ENCODE data around the gene CLDND1. TPM values are rescaled to one million over a fixed set of nuclear protein-coding genes. Genes with fewer than 3 reads are reported as not detected.

CLDND1 gene
- total and polyA plus RNA-seq, 5 experiments from 2014 or later, result 41.9 to 176 (median 78.4) TPM

- peak overlapping the region in 2 of 10 donors; percentile 1 to 7 for H3K27ac Mint-ChIP-seq
- peaks cover 2 to 17% (median 15%) of the 10 kb centered on the region in 3 donors for H3K36me3 Mint-ChIP-seq
- H3K4me3 Mint-ChIP-seq, result no peak overlapping the region
- POLR2A ChIA-PET, result no interaction called here
- H3K4me1 Mint-ChIP-seq, result peaks cover 0 to 6% (median 3%) of the 10 kb centered on the region in 4 donors
- H3K27me3 Mint-ChIP-seq, result peaks cover 0 to 1% (median 0%) of the 10 kb centered on the region in 5 donors
- DNase-seq (no peak), ATAC-seq (no peak)
- no peaks in the 10 kb centered on the region for H3K9me3 Mint-ChIP-seq
Measured at GRCh38 chr3:98501863-98502576, 20.7 kb downstream of the CLDND1 start.

- DNase-seq (no peak), ATAC-seq (no peak)
- POLR2A ChIA-PET, result no interaction called here
- H3K4me3 Mint-ChIP-seq, result no peak overlapping the region
- H3K27me3 Mint-ChIP-seq, result peaks cover 0 to 2% (median 0%) of the 10 kb centered on the region in 5 donors
- peak overlapping the region in 1 of 10 donors; percentile 22 for H3K27ac Mint-ChIP-seq
- no peaks in the 10 kb centered on the region for H3K9me3 Mint-ChIP-seq
- peaks cover 0 to 15% (median 13%) of the 10 kb centered on the region in 3 donors for H3K36me3 Mint-ChIP-seq
- peaks cover 0 to 6% (median 3%) of the 10 kb centered on the region in 4 donors for H3K4me1 Mint-ChIP-seq
Measured at GRCh38 chr3:98501270-98501669, 21.4 kb downstream of the CLDND1 start.

DNA sequence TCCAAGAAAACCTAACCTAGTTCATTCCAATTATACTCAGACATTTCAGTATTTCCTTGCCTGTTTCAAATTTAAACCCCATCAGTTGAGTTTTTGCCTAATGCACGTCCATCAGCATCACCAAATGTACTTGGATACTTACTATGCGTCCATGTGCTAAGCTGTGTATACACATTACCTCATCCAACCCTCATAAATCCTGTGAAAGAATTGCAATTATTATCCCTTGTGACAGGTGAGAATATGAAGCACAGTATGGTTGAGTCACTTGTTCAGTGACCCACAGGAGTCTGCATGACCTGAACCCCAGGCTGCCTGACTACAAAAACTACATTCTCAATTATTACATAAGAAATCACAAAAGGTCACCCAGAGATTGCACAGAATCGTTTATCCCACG lies 22.7 kb downstream of the CLDND1 start:
- POLR2A ChIA-PET, result no interaction called here
- H3K4me3 Mint-ChIP-seq, result no peak overlapping the region
- H3K9me3 Mint-ChIP-seq, result no peaks in the 10 kb centered on the region
- peaks cover 0 to 6% (median 3%) of the 10 kb centered on the region in 4 donors for H3K4me1 Mint-ChIP-seq
- DNase-seq (no peak), ATAC-seq (no peak)
- H3K27ac Mint-ChIP-seq, result peak overlapping the region in 1 of 10 donors; percentile 21
- H3K36me3 Mint-ChIP-seq, result peaks cover 0 to 11% (median 8%) of the 10 kb centered on the region in 3 donors
- H3K27me3 Mint-ChIP-seq, result peaks cover 0 to 2% (median 0%) of the 10 kb centered on the region in 5 donors

DNA sequence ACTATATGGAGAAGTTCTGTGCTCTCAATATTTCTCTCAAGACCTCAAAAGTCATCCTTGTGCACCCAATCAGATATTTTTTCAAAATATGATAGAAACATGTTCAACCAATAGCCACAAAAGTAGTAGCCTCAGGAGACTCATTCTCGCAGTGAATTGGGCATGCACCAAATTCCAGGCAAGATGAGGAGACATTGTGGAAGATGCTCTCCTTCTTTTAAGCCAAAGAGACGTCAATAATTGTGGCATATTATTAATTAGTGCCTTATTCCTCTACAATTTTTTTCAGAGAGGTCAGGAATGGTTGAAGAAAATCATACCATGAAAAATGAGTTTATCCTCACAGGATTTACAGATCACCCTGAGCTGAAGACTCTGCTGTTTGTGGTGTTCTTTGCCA lies 25.3 kb downstream of the CLDND1 start, which contains the start of gene OR5K2:
Gene OR5K2 (plus strand): TSS at position 301 of the 400 bp plus-strand sequence. CDS start 0 bp downstream, at position 301.
- H3K36me3 Mint-ChIP-seq, result peaks cover 0 to 2% (median 0%) of the 10 kb centered on the region in 3 donors
- H3K4me1 Mint-ChIP-seq, result peaks cover 0 to 3% (median 0%) of the 10 kb centered on the region in 4 donors
- H3K27me3 Mint-ChIP-seq, result peaks cover 0 to 3% (median 0%) of the 10 kb centered on the region in 5 donors
- peak within 1 kb of the TSS in 1 of 10 donors; percentile 58 for H3K27ac Mint-ChIP-seq
- no peak within 1 kb of the TSS for H3K4me3 Mint-ChIP-seq
- ATAC-seq (no peak), DNase-seq (no peak)
- POLR2A ChIA-PET, result no interaction called here
- no peaks in the 10 kb centered on the region for H3K9me3 Mint-ChIP-seq

- H3K4me3 Mint-ChIP-seq, result no peak overlapping the region
- H3K36me3 Mint-ChIP-seq, result peaks cover 6 to 68% (median 21%) of the 10 kb centered on the region in 3 donors
- DNase-seq (no peak), ATAC-seq (no peak)
- H3K27me3 Mint-ChIP-seq, result peaks cover 12 to 28% (median 18%) of the 10 kb centered on the region in 5 donors
- peaks cover 11 to 68% (median 56%) of the 10 kb centered on the region in 9 donors for H3K9me3 Mint-ChIP-seq
- no peaks in the 10 kb centered on the region for H3K4me1 Mint-ChIP-seq
- no peak overlapping the region for H3K27ac Mint-ChIP-seq
- POLR2A ChIA-PET, result no interaction called here
Measured at GRCh38 chr3:98483626-98484025, 39.1 kb downstream of the CLDND1 start.

GRCh38 chr3:98482717-98483482 lies 39.8 kb downstream of the CLDND1 start:
- DNase-seq, result no peak
- H3K9me3 Mint-ChIP-seq, result peaks cover 9 to 67% (median 53%) of the 10 kb centered on the region in 9 donors
- no peak for ATAC-seq
- POLR2A ChIA-PET, result no interaction called here
- H3K27me3 Mint-ChIP-seq, result peaks cover 10 to 28% (median 16%) of the 10 kb centered on the region in 5 donors
- H3K4me3 Mint-ChIP-seq, result no peak overlapping the region
- H3K36me3 Mint-ChIP-seq, result peaks cover 6 to 60% (median 18%) of the 10 kb centered on the region in 3 donors
- H3K4me1 Mint-ChIP-seq, result no peaks in the 10 kb centered on the region
- H3K27ac Mint-ChIP-seq, result peak overlapping the region in 1 of 10 donors; percentile 11

Other genes with a start within 250 kb of the CLDND1 start
- not detected for gene OR5H2, start 240.4 kb downstream of the CLDND1 start, total RNA-seq
- not detected for gene OR5H2, start 240.4 kb downstream of the CLDND1 start, polyA plus RNA-seq
- not detected for gene OR5K4, start 169.0 kb downstream of the CLDND1 start, total RNA-seq
- gene OR5K4, start 169.0 kb downstream of the CLDND1 start, polyA plus RNA-seq, result not detected
- not detected for gene OR5K3, start 132.2 kb downstream of the CLDND1 start, total RNA-seq
- gene OR5K3, start 132.2 kb downstream of the CLDND1 start, polyA plus RNA-seq, result not detected
- not detected for gene OR5K1, start 59.7 kb downstream of the CLDND1 start, total RNA-seq
- gene OR5K1, start 59.7 kb downstream of the CLDND1 start, polyA plus RNA-seq, result not detected
- not detected for gene OR5K2, start 25.2 kb downstream of the CLDND1 start, total RNA-seq
- gene OR5K2, start 25.2 kb downstream of the CLDND1 start, polyA plus RNA-seq, result not detected
- gene GPR15, start 9.1 kb upstream of the CLDND1 start, total RNA-seq, result 10 to 100 TPM in 1 of 2 experiments, 1 to 10 TPM in 1; 9.1 to 10.8 TPM
- gene GPR15, start 9.1 kb upstream of the CLDND1 start, polyA plus RNA-seq, result 1 to 10 TPM in 1 of 3 donors, under 1 TPM in 2; 0.41 to 2.0 (median 0.48) TPM
- 10 to 100 TPM; 24.5 to 27.1 TPM for gene CPOX, start 70.7 kb upstream of the CLDND1 start, total RNA-seq
- 1 to 10 TPM; 2.4 to 3.4 (median 2.6) TPM for gene CPOX, start 70.7 kb upstream of the CLDND1 start, polyA plus RNA-seq
- gene ST3GAL6, start 240.4 kb upstream of the CLDND1 start, total RNA-seq, result not detected
- gene ST3GAL6, start 240.4 kb upstream of the CLDND1 start, polyA plus RNA-seq, result not detected

All from naive thymus-derived CD8-positive, alpha-beta T cell (primary cell).